Duodenal mucosa (tissue), 2 donors: ENCODE results near the gene SRPX2.

ENCODE experiments used
- H3K27ac ChIP-seq: one replicate; pipeline ENCODE4 v1.7.0; 2013; ENCODE audit warnings: low read depth, low read length
- H3K27me3 ChIP-seq, 2 donors: one replicate each; pipeline ENCODE4 v1.7.0; 2013; ENCODE audit warnings: low read length in 2 of 2, control low read depth in 1 of 2; ENCODE audit not compliant: insufficient read depth in 2 of 2, control insufficient read depth in 1 of 2
- H3K36me3 ChIP-seq, 2 donors: one replicate each; pipeline ENCODE4 v1.7.0; 2013; ENCODE audit warnings: low read length in 2 of 2, control low read depth in 1 of 2; ENCODE audit not compliant: insufficient read depth in 2 of 2, control insufficient read depth in 1 of 2
- H3K4me1 ChIP-seq, 2 donors: one replicate each; pipeline ENCODE4 v1.7.0; 2013; ENCODE audit warnings: low read length in 2 of 2, control low read depth in 1 of 2; ENCODE audit not compliant: insufficient read depth in 2 of 2, control insufficient read depth in 1 of 2
- H3K4me3 ChIP-seq, 2 donors: one replicate each; pipeline ENCODE4 v1.7.0; 2013; ENCODE audit warnings: low read length in 2 of 2, low read depth in 1 of 2
- H3K9ac ChIP-seq, 2 donors: one replicate each; pipeline ENCODE4 v1.7.0; 2013; ENCODE audit warnings: low read length in 2 of 2, low read depth in 1 of 2
- H3K9me3 ChIP-seq, 2 donors: one replicate each; pipeline ENCODE4 v1.7.0; 2013; ENCODE audit warnings: low read length in 2 of 2, control low read depth in 1 of 2; ENCODE audit not compliant: control insufficient read depth in 1 of 2

The SRPX2 gene

GRCh38 chrX:100625985-100626491 is 18.0 kb upstream of the SRPX2 start:
- H3K4me3 ChIP-seq = no peak overlapping the region
- peaks cover 0 to 3% of the 10 kb centered on the region in 2 donors for H3K4me1 ChIP-seq
- H3K36me3 ChIP-seq = no peaks in the 10 kb centered on the region
- H3K9ac ChIP-seq = no peak overlapping the region
- H3K9me3 ChIP-seq = no peaks in the 10 kb centered on the region
- H3K27ac ChIP-seq = no peak overlapping the region
- H3K27me3 ChIP-seq = no peaks in the 10 kb centered on the region

GRCh38 chrX:100635040-100635439 is 9.0 kb upstream of the SRPX2 start:
- H3K36me3 ChIP-seq = peaks cover 0 to 4% of the 10 kb centered on the region in 2 donors
- H3K4me1 ChIP-seq = no peaks in the 10 kb centered on the region
- no peak overlapping the region for H3K9ac ChIP-seq
- no peaks in the 10 kb centered on the region for H3K27me3 ChIP-seq
- no peaks in the 10 kb centered on the region for H3K9me3 ChIP-seq
- H3K27ac ChIP-seq = no peak overlapping the region
- H3K4me3 ChIP-seq = no peak overlapping the region

GRCh38 chrX:100635989-100636320 is 8.0 kb upstream of the SRPX2 start:
- Histone ChIP-seq H3K36me3 (peaks cover 0 to 4% of the 10 kb centered on the region in 2 donors), H3K4me3 (peak overlapping the region; percentile 73 to 76), H3K4me1 (no peaks in the 10 kb centered on the region), H3K9ac (peak overlapping the region; percentile 60 to 70), H3K27me3 (no peaks in the 10 kb centered on the region), H3K27ac (no peak overlapping the region), H3K9me3 (no peaks in the 10 kb centered on the region)

- H3K4me3 ChIP-seq = peak within 1 kb of the TSS; percentile 73 to 76
- peak within 1 kb of the TSS; percentile 60 to 70 for H3K9ac ChIP-seq
- H3K27ac ChIP-seq = peak within 1 kb of the TSS; percentile 10
- H3K36me3 ChIP-seq = peaks cover 0 to 4% of the 10 kb centered on the region in 2 donors
- no peaks in the 10 kb centered on the region for H3K9me3 ChIP-seq
- H3K4me1 ChIP-seq = no peaks in the 10 kb centered on the region
- no peaks in the 10 kb centered on the region for H3K27me3 ChIP-seq
Measured at GRCh38 chrX:100636321-100636991, 7.5 kb upstream of the SRPX2 start, which contains the start of gene TSPAN6. Gene TSPAN6, minus strand, starts transcription at chrX:100636806. Its CDS starts 112 bp downstream, at chrX:100636694.

- Histone ChIP-seq H3K9me3 (no peaks in the 10 kb centered on the region), H3K4me3 (no peak overlapping the region), H3K27ac (no peak overlapping the region), H3K4me1 (peaks cover 0 to 3% of the 10 kb centered on the region in 2 donors), H3K9ac (no peak overlapping the region), H3K36me3 (no peaks in the 10 kb centered on the region), H3K27me3 (no peaks in the 10 kb centered on the region)
Measured at GRCh38 chrX:100642290-100642689, 1.7 kb upstream of the SRPX2 start.

- Histone ChIP-seq H3K27ac (no peak overlapping the region), H3K4me1 (peaks cover 0 to 12% of the 10 kb centered on the region in 2 donors), H3K36me3 (no peaks in the 10 kb centered on the region)
Measured at GRCh38 chrX:100643212-100643611, 787 bp upstream of the SRPX2 start.

GRCh38 chrX:100645106-100645505 is 1.1 kb downstream of the SRPX2 start:
- Histone ChIP-seq H3K36me3 (no peaks in the 10 kb centered on the region), H3K27me3 (no peaks in the 10 kb centered on the region), H3K4me1 (peaks cover 11 to 27% of the 10 kb centered on the region in 2 donors), H3K4me3 (no peak overlapping the region), H3K9ac (peak overlapping the region in 1 of 2 donors; percentile 11), H3K9me3 (no peaks in the 10 kb centered on the region), H3K27ac (no peak overlapping the region)

More at GRCh38 chrX:100643212-100643611, 787 bp upstream of the SRPX2 start:
- H3K4me3 ChIP-seq = no peak overlapping the region
- no peaks in the 10 kb centered on the region for H3K27me3 ChIP-seq
- H3K9me3 ChIP-seq = no peaks in the 10 kb centered on the region
- no peak overlapping the region for H3K9ac ChIP-seq

GRCh38 chrX:100647095-100647494 is 3.1 kb downstream of the SRPX2 start:
- Histone ChIP-seq H3K36me3 (no peaks in the 10 kb centered on the region), H3K9me3 (no peaks in the 10 kb centered on the region), H3K27ac (no peak overlapping the region), H3K9ac (no peak overlapping the region), H3K4me3 (no peak overlapping the region), H3K4me1 (peaks cover 11 to 35% of the 10 kb centered on the region in 2 donors), H3K27me3 (no peaks in the 10 kb centered on the region)

- H3K4me1 ChIP-seq = peaks cover 11 to 35% of the 10 kb centered on the region in 2 donors
- H3K27ac ChIP-seq = no peak overlapping the region
Measured at GRCh38 chrX:100647739-100648138, 3.7 kb downstream of the SRPX2 start.

GRCh38 chrX:100648458-100649417 is 4.7 kb downstream of the SRPX2 start:
- H3K9ac ChIP-seq = peak overlapping the region in 1 of 2 donors; percentile 53
- no peaks in the 10 kb centered on the region for H3K27me3 ChIP-seq
- H3K4me3 ChIP-seq = no peak overlapping the region
- H3K36me3 ChIP-seq = no peaks in the 10 kb centered on the region
- H3K9me3 ChIP-seq = no peaks in the 10 kb centered on the region
- H3K27ac ChIP-seq = peak overlapping the region; percentile 51
- peaks cover 11 to 40% of the 10 kb centered on the region in 2 donors for H3K4me1 ChIP-seq

More at GRCh38 chrX:100647739-100648138, 3.7 kb downstream of the SRPX2 start:
- H3K36me3 ChIP-seq = no peaks in the 10 kb centered on the region
- no peaks in the 10 kb centered on the region for H3K9me3 ChIP-seq
- no peaks in the 10 kb centered on the region for H3K27me3 ChIP-seq
- no peak overlapping the region for H3K9ac ChIP-seq
- no peak overlapping the region for H3K4me3 ChIP-seq
